Stimulated activated effector memory CD8-positive, alpha-beta T cell treated with anti-CD3 and anti-CD28 coated beads, Interleukin-12 subunit alpha, Interleukin-12 subunit beta, amount 100 ng/mL, for 72 hours (primary cell): Measurements from ENCODE around the gene ZNF567.
"Not testable (repeated sequence)": the region's sequence is repeated elsewhere in the genome, so short reads cannot be mapped to it uniquely, and the experiment has no call there.

Experiments
- ATAC-seq: fragments of 150-1000 bp; cut with Tn5 transposase; 2 replicates; pipeline ENCODE4 v1.10.0; 2021
- DNase-seq, 2 donors: peaks; one replicate each; pipeline ENCODE4 v3.0.0; 2021 to 2022; ENCODE audit warnings: low spot score in 2 of 2
- H3K27ac Mint-ChIP-seq: one replicate; pipeline ENCODE4 v1.8.0; 2022; ENCODE audit warnings: mild to moderate bottlenecking, mixed read lengths
- H3K36me3 Mint-ChIP-seq: one replicate; pipeline ENCODE4 v1.8.0; 2022; ENCODE audit warnings: mild to moderate bottlenecking, mixed read lengths
- H3K4me1 Mint-ChIP-seq: one replicate; pipeline ENCODE4 v1.8.0; 2022; ENCODE audit warnings: mixed read lengths
- H3K4me3 Mint-ChIP-seq: one replicate; pipeline ENCODE4 v1.8.0; 2022; ENCODE audit warnings: mild to moderate bottlenecking, mixed read lengths
- H3K9me3 Mint-ChIP-seq: one replicate; pipeline ENCODE4 v1.8.0; 2022; ENCODE audit warnings: mixed read lengths

ZNF567 gene

GRCh38 chr19:36719687-36720556, 32.5 kb downstream of the ZNF567 start:
- no peak for ATAC-seq
- Mint-ChIP-seq H3K36me3 (peaks cover 64% of the 10 kb centered on the region), H3K9me3 (peaks cover 38% of the 10 kb centered on the region), H3K4me1 (no peaks in the 10 kb centered on the region), H3K4me3 (no peak overlapping the region), H3K27ac (no peak overlapping the region)
- no peak for DNase-seq

- DNase-seq, ATAC-seq, H3K36me3 Mint-ChIP-seq, H3K27ac Mint-ChIP-seq, H3K4me3 Mint-ChIP-seq, H3K4me1 Mint-ChIP-seq: not testable (repeated sequence)
- H3K9me3 Mint-ChIP-seq, result peaks cover 62% of the 10 kb centered on the region
These were observed 48.8 kb downstream of the ZNF567 start for GRCh38 chr19:36736166-36736565.

GRCh38 chr19:36745870-36746269, 58.5 kb downstream of the ZNF567 start:
- Mint-ChIP-seq H3K9me3 (peaks cover 23% of the 10 kb centered on the region), H3K36me3 (peaks cover 26% of the 10 kb centered on the region), H3K4me3 (no peak overlapping the region), H3K4me1 (no peaks in the 10 kb centered on the region), H3K27ac (no peak overlapping the region)
- ATAC-seq, result no peak
- DNase-seq, result no peak

- H3K4me3 Mint-ChIP-seq, result no peak overlapping the region
- H3K36me3 Mint-ChIP-seq, result peaks cover 41% of the 10 kb centered on the region
- no peak for DNase-seq
- peaks cover 26% of the 10 kb centered on the region for H3K9me3 Mint-ChIP-seq
- H3K4me1 Mint-ChIP-seq, result no peaks in the 10 kb centered on the region
- no peak for ATAC-seq
- no peak overlapping the region for H3K27ac Mint-ChIP-seq
These were observed 60.3 kb downstream of the ZNF567 start for GRCh38 chr19:36747750-36748149.

GRCh38 chr19:36748431-36749275, 61.2 kb downstream of the ZNF567 start:
- Mint-ChIP-seq H3K27ac (no peak overlapping the region), H3K4me3 (no peak overlapping the region), H3K9me3 (peaks cover 23% of the 10 kb centered on the region), H3K4me1 (no peaks in the 10 kb centered on the region), H3K36me3 (peaks cover 50% of the 10 kb centered on the region)
- DNase-seq, result no peak
- ATAC-seq, result no peak

GRCh38 chr19:36749613-36750012, 62.2 kb downstream of the ZNF567 start:
- Mint-ChIP-seq H3K36me3 (peaks cover 58% of the 10 kb centered on the region), H3K9me3 (peaks cover 25% of the 10 kb centered on the region)
- H3K4me3 Mint-ChIP-seq, H3K4me1 Mint-ChIP-seq, ATAC-seq, DNase-seq, H3K27ac Mint-ChIP-seq: not testable (repeated sequence)

GRCh38 chr19:36750066-36750691, 62.8 kb downstream of the ZNF567 start:
- no peak for DNase-seq
- peaks cover 64% of the 10 kb centered on the region for H3K36me3 Mint-ChIP-seq
- no peaks in the 10 kb centered on the region for H3K4me1 Mint-ChIP-seq
- H3K4me3 Mint-ChIP-seq, result no peak overlapping the region
- peaks cover 24% of the 10 kb centered on the region for H3K9me3 Mint-ChIP-seq
- no peak overlapping the region for H3K27ac Mint-ChIP-seq
- ATAC-seq, result no peak
